HG03159 (cell line): Measurements from ENCODE around the gene AQP12B.
"Not testable (repeated sequence)": the region's sequence is repeated elsewhere in the genome, so short reads cannot be mapped to it uniquely, and the experiment has no call there.

Experiments
- ATAC-seq: cut with Tn5 transposase; IDR thresholded peaks from one replicate; pipeline ENCODE4 v1.9.1; 2021; ENCODE audit warnings: mild to moderate bottlenecking, moderate library complexity; ENCODE audit not compliant: unreplicated experiment

Gene AQP12B

GRCh38 chr2:240682431-240683224 lies at the start of gene AQP12B:
TSS of gene AQP12B (minus strand) at chr2:240682885. CDS start at chr2:240682837, 48 bp downstream.
- ATAC-seq, result not testable (repeated sequence)

- no peak for ATAC-seq
Measured at GRCh38 chr2:240732184-240732583, 49.5 kb upstream of the AQP12B start.

GRCh38 chr2:240731178-240731545 lies 48.5 kb upstream of the AQP12B start:
- ATAC-seq, result no peak

- ATAC-seq, result no peak
Measured at GRCh38 chr2:240730501-240731177, 48.0 kb upstream of the AQP12B start.

GRCh38 chr2:240728827-240729226 lies 46.1 kb upstream of the AQP12B start:
- ATAC-seq, result no peak

- ATAC-seq, result no peak
Measured at GRCh38 chr2:240728361-240728760, 45.7 kb upstream of the AQP12B start.

- ATAC-seq, result no peak
Measured at GRCh38 chr2:240727913-240728312, 45.2 kb upstream of the AQP12B start.

- ATAC-seq, result no peak
Measured at GRCh38 chr2:240727439-240727838, 44.8 kb upstream of the AQP12B start.

- ATAC-seq, result no peak
Measured at GRCh38 chr2:240726876-240727275, 44.2 kb upstream of the AQP12B start.

GRCh38 chr2:240725671-240726070 lies 43.0 kb upstream of the AQP12B start:
- ATAC-seq, result no peak

- ATAC-seq, result no peak
Measured at GRCh38 chr2:240725266-240725665, 42.6 kb upstream of the AQP12B start.

- ATAC-seq, result no peak
Measured at GRCh38 chr2:240724431-240724830, 41.7 kb upstream of the AQP12B start.

- ATAC-seq, result no peak
Measured at GRCh38 chr2:240723851-240724250, 41.2 kb upstream of the AQP12B start.

- ATAC-seq, result no peak
Measured at GRCh38 chr2:240722796-240723735, 40.4 kb upstream of the AQP12B start.

GRCh38 chr2:240722376-240722775 lies 39.7 kb upstream of the AQP12B start:
- no peak for ATAC-seq

- ATAC-seq, result no peak
Measured at GRCh38 chr2:240721596-240722180, 39.0 kb upstream of the AQP12B start.

GRCh38 chr2:240720686-240721595 lies 38.3 kb upstream of the AQP12B start:
- ATAC-seq, result no peak

- ATAC-seq, result no peak
Measured at GRCh38 chr2:240719676-240720545, 37.2 kb upstream of the AQP12B start.
